ENCODE measurements around the gene CFAP57.

CFAP57 gene

DNA sequence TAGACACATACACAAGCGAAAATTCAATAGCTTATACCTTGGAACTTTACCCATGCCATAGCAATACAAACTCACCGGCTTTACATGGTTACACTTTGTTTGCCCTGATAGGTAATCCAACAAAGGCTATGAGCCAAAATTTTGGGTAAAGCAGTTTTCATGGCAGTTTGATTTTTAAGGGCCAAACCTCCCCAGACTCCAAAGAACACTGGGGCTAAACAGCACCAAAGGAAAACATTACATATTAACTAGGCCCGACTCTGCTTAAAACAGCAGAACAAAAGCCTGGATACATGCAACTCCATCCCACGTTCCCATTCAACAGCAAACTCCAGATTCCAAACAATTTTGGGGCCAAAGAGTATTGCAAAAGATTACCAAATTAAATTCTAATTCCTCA lies 93.3 kb downstream of the CFAP57 start:
- H3K4me1 ChIP-seq (ENCODE audit: insufficient read depth, low read length, poor library complexity, severe bottlenecking), result no peaks in the 10 kb centered on the region
- H3K27me3 ChIP-seq (ENCODE audit: insufficient read depth, low read length, poor library complexity, severe bottlenecking), result peaks cover 42% of the 10 kb centered on the region
- no peak overlapping the region for H3K4me3 ChIP-seq (ENCODE audit: low read length, poor library complexity, severe bottlenecking)
- TF ChIP-seq, protein P1, sequence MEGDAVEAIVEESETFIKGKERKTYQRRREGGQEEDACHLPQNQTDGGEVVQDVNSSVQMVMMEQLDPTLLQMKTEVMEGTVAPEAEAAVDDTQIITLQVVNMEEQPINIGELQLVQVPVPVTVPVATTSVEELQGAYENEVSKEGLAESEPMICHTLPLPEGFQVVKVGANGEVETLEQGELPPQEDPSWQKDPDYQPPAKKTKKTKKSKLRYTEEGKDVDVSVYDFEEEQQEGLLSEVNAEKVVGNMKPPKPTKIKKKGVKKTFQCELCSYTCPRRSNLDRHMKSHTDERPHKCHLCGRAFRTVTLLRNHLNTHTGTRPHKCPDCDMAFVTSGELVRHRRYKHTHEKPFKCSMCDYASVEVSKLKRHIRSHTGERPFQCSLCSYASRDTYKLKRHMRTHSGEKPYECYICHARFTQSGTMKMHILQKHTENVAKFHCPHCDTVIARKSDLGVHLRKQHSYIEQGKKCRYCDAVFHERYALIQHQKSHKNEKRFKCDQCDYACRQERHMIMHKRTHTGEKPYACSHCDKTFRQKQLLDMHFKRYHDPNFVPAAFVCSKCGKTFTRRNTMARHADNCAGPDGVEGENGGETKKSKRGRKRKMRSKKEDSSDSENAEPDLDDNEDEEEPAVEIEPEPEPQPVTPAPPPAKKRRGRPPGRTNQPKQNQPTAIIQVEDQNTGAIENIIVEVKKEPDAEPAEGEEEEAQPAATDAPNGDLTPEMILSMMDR (conservative IDR thresholded peaks at IDR 0.05; ENCODE audit: low read length), result no peak
- no peak for TF ChIP-seq EZH2phosphoT487 (IDR thresholded peaks at IDR 0.05; ENCODE audit: borderline replicate concordance)
- H4K20me1 ChIP-seq (ENCODE audit: insufficient read depth, low read length, poor library complexity, severe bottlenecking), result no peaks in the 10 kb centered on the region
- H3K9ac ChIP-seq (ENCODE audit: low read depth, low read length, poor library complexity, severe bottlenecking), result no peak overlapping the region
- no peak overlapping the region for H2AFZ ChIP-seq (ENCODE audit: low read length)
- H3K4me2 ChIP-seq (ENCODE audit: low read depth, low read length, poor library complexity, severe bottlenecking), result no peak overlapping the region
- H3K79me2 ChIP-seq (ENCODE audit: insufficient read depth, low read length), result no peaks in the 10 kb centered on the region
- no peaks in the 10 kb centered on the region for H3K9me3 ChIP-seq (ENCODE audit: insufficient read depth, low read depth, low read length)
- no peaks in the 10 kb centered on the region for H3F3A ChIP-seq (ENCODE audit: low read depth)
- H3K36me3 ChIP-seq (ENCODE audit: insufficient read depth, low read length), result no peaks in the 10 kb centered on the region
- no peaks in the 10 kb centered on the region for H3K9me2 ChIP-seq (replicated peaks; ENCODE audit: low read depth, low read length)

DNA sequence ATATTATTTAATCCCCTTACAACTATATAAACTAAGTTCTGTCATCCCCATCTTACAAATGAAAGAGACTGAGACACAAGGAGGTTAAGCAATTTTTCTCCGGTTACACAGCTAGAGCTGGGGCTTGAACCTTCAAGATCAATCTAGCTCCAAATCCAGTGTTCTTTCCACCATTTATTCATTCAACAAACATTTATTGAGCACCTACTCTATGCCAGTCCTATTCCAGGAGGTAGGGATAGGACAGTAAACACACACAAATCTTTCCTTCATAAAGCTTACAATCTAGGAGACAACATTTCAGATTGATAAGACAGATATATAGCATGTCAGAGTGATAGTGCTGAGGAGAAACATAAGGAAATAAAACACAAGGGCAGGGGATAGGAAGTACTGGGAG lies 94.8 kb downstream of the CFAP57 start:
- Histone ChIP-seq H3K4me1 (ENCODE audit: insufficient read depth, low read length, poor library complexity, severe bottlenecking) (no peaks in the 10 kb centered on the region), H3K36me3 (ENCODE audit: insufficient read depth, low read length) (no peaks in the 10 kb centered on the region)
- no peak for TF ChIP-seq EZH2phosphoT487 (IDR thresholded peaks at IDR 0.05; ENCODE audit: borderline replicate concordance)
- TF ChIP-seq, protein P1 (conservative IDR thresholded peaks at IDR 0.05; ENCODE audit: low read length), result no peak

DNA sequence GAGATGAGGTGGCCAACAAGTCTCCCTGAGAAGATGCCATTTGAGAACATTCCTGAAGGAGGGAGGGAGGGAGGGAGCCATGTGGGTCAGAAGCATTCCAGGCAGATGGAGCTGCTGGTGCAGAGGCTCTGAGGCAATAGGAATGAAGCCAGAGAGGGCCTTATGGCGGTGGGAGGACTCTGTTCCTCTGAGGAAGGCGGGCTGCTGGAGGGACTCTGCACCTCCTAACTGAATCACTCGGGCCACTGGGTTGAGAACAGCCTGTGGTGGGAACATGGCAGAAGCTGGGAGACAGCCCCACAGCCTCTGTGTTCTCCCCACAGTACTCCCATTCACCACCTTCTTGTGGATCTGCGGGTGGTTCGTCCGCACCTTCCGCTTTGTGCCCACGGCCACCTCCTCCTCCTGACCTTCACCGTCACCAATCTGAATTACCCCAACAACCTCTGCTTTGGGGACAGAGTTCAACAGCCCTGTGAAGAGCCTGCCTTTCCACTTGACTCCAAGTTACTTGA lies 95.2 kb downstream of the CFAP57 start:
- no peak overlapping the region for H3K9ac ChIP-seq (ENCODE audit: low read depth, low read length, poor library complexity, severe bottlenecking)
- no peak overlapping the region for H3K4me2 ChIP-seq (ENCODE audit: low read depth, low read length, poor library complexity, severe bottlenecking)
- no peaks in the 10 kb centered on the region for H3K36me3 ChIP-seq (ENCODE audit: insufficient read depth, low read length)
- H4K20me1 ChIP-seq (ENCODE audit: insufficient read depth, low read length, poor library complexity, severe bottlenecking), result no peaks in the 10 kb centered on the region
- H3K27me3 ChIP-seq (ENCODE audit: insufficient read depth, low read length, poor library complexity, severe bottlenecking), result peaks cover 58% of the 10 kb centered on the region
- no peaks in the 10 kb centered on the region for H3K9me2 ChIP-seq (replicated peaks; ENCODE audit: low read depth, low read length)
- H3F3A ChIP-seq (ENCODE audit: low read depth), result no peaks in the 10 kb centered on the region
- H3K4me1 ChIP-seq (ENCODE audit: insufficient read depth, low read length, poor library complexity, severe bottlenecking), result no peaks in the 10 kb centered on the region
- H3K4me3 ChIP-seq (ENCODE audit: low read length, poor library complexity, severe bottlenecking), result no peak overlapping the region
- no peaks in the 10 kb centered on the region for H3K79me2 ChIP-seq (ENCODE audit: insufficient read depth, low read length)
- no peak overlapping the region for H2AFZ ChIP-seq (ENCODE audit: low read length)
- H3K9me3 ChIP-seq (ENCODE audit: insufficient read depth, low read depth, low read length), result no peaks in the 10 kb centered on the region
- TF ChIP-seq, protein P1 (conservative IDR thresholded peaks at IDR 0.05; ENCODE audit: low read length), result no peak
- TF ChIP-seq EZH2phosphoT487 (IDR thresholded peaks at IDR 0.05; ENCODE audit: borderline replicate concordance), result no peak

More for the DNA sequence above, 94.8 kb downstream of the CFAP57 start:
- H3K9ac ChIP-seq (ENCODE audit: low read depth, low read length, poor library complexity, severe bottlenecking), result no peak overlapping the region
- no peak overlapping the region for H2AFZ ChIP-seq (ENCODE audit: low read length)
- no peaks in the 10 kb centered on the region for H3K79me2 ChIP-seq (ENCODE audit: insufficient read depth, low read length)
- no peaks in the 10 kb centered on the region for H3K9me2 ChIP-seq (replicated peaks; ENCODE audit: low read depth, low read length)
- peaks cover 57% of the 10 kb centered on the region for H3K27me3 ChIP-seq (ENCODE audit: insufficient read depth, low read length, poor library complexity, severe bottlenecking)
- no peak overlapping the region for H3K4me3 ChIP-seq (ENCODE audit: low read length, poor library complexity, severe bottlenecking)
- H3K9me3 ChIP-seq (ENCODE audit: insufficient read depth, low read depth, low read length), result no peaks in the 10 kb centered on the region
- H4K20me1 ChIP-seq (ENCODE audit: insufficient read depth, low read length, poor library complexity, severe bottlenecking), result no peaks in the 10 kb centered on the region
- H3F3A ChIP-seq (ENCODE audit: low read depth), result no peaks in the 10 kb centered on the region
- no peak overlapping the region for H3K4me2 ChIP-seq (ENCODE audit: low read depth, low read length, poor library complexity, severe bottlenecking)
